GM20431 (cell line): ENCODE results near the gene FAM171A1.

Experiments
- in situ Hi-C: fragments of 300-500 bp; cut with MseI, MboI; formaldehyde crosslinking; loops from one replicate; pipeline ENCODE4 v1.15.0; 2020; ENCODE audit warnings: low sequenced_read_pairs; ENCODE audit not compliant: unreplicated experiment

The FAM171A1 gene

GRCh38 chr10:15183689-15184481 is 187.2 kb downstream of the FAM171A1 start:
- in situ Hi-C loops: no loop called here

- in situ Hi-C loops: no loop called here
Observed at GRCh38 chr10:15182540-15183207, 188.4 kb downstream of the FAM171A1 start.

- in situ Hi-C loops: no loop called here
Observed at GRCh38 chr10:15181576-15182156, 189.4 kb downstream of the FAM171A1 start.

- in situ Hi-C loops: no loop called here
Observed at GRCh38 chr10:15180736-15181135, 190.4 kb downstream of the FAM171A1 start.

GRCh38 chr10:15176269-15176668 is 194.8 kb downstream of the FAM171A1 start:
- in situ Hi-C loops: no loop called here

GRCh38 chr10:15175587-15175986 is 195.5 kb downstream of the FAM171A1 start:
- in situ Hi-C loops: no loop called here

- in situ Hi-C loops: no loop called here
Observed at GRCh38 chr10:15172306-15172840, 198.7 kb downstream of the FAM171A1 start.

GRCh38 chr10:15169555-15170401 is 201.3 kb downstream of the FAM171A1 start:
- in situ Hi-C loops: no loop called here

- in situ Hi-C loops: no loop called here
Observed at GRCh38 chr10:15168786-15169554, 202.1 kb downstream of the FAM171A1 start.

- in situ Hi-C loops: no loop called here
Observed at GRCh38 chr10:15168291-15168785, 202.8 kb downstream of the FAM171A1 start, which contains the start of gene NMT2. Gene NMT2 (minus strand): TSS chr10:15168693. CDS start chr10:15168612, 81 bp downstream.

- in situ Hi-C loops: no loop called here
Observed at GRCh38 chr10:15167411-15168290, 203.4 kb downstream of the FAM171A1 start.

GRCh38 chr10:15166325-15166724 is 204.8 kb downstream of the FAM171A1 start:
- in situ Hi-C loops: no loop called here

GRCh38 chr10:15163253-15163828 is 207.7 kb downstream of the FAM171A1 start:
- in situ Hi-C loops: no loop called here
